ENCODE data around the gene C16orf74.

DNA sequence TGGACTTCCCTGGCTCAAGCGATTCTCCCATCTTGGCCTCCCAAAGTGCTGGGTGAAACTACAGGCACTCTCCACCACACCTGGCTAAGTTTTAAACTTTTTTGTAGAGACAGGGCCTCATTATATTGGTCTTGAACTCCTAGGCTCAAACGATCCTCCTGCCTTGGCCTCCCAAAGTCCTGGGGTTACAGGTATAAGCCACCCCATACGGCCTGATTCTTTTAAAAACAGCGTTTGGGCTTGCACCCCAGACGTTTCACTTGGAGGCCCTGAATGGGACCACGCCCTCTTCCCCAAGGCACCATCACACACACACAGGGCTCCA, 32.8 kb downstream of the C16orf74 start:
- no peak for TF ChIP-seq EP300 (IDR thresholded peaks at IDR 0.05)
- TF ChIP-seq, protein P1, sequence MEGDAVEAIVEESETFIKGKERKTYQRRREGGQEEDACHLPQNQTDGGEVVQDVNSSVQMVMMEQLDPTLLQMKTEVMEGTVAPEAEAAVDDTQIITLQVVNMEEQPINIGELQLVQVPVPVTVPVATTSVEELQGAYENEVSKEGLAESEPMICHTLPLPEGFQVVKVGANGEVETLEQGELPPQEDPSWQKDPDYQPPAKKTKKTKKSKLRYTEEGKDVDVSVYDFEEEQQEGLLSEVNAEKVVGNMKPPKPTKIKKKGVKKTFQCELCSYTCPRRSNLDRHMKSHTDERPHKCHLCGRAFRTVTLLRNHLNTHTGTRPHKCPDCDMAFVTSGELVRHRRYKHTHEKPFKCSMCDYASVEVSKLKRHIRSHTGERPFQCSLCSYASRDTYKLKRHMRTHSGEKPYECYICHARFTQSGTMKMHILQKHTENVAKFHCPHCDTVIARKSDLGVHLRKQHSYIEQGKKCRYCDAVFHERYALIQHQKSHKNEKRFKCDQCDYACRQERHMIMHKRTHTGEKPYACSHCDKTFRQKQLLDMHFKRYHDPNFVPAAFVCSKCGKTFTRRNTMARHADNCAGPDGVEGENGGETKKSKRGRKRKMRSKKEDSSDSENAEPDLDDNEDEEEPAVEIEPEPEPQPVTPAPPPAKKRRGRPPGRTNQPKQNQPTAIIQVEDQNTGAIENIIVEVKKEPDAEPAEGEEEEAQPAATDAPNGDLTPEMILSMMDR (IDR thresholded peaks at IDR 0.05), result peak in 1 of 4 experiments; percentile 3
